ENCODE measurements around the gene DYNC1I1.

The DYNC1I1 gene

DNA sequence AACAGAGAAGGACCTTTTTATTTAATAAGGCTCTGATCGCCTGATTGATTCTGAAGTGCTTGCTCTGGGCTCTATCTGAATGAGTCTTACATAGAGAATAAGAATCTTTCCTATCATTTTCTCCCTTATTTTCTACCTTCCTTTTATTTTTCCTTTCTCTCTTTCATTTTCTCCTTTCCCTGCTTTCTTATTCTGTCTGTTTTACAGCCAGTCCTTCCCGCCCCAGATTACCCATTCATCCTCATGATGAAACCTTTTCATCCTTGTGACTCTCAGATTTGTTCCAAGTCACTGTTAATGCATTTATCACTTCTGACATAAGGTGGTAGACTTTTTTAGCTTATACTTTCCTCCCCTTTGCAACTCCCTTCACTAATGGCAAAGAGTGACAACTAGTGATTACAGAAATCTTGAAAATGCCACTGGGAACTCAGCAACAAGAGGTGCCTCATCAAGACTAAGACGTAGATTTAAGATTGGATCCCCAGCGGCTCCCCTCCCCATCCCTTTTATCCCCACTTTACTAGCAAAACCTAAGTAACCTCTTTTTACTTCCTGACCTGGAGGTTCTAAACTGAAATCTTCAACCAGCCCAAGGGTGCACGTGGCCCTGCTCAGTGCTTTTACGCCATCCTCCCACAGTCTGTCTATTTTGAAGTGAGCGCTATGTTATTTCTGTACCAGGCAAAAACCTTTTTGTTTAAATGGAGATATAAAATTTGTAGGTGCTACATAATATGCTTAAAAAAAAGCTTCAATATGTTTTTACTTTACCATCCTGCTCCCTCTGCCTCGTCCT is 179.8 kb downstream of the DYNC1I1 start:
- in situ Hi-C loops (cut with MboI; ENCODE audit: low sequenced_read_pairs), result no loop called here

DNA sequence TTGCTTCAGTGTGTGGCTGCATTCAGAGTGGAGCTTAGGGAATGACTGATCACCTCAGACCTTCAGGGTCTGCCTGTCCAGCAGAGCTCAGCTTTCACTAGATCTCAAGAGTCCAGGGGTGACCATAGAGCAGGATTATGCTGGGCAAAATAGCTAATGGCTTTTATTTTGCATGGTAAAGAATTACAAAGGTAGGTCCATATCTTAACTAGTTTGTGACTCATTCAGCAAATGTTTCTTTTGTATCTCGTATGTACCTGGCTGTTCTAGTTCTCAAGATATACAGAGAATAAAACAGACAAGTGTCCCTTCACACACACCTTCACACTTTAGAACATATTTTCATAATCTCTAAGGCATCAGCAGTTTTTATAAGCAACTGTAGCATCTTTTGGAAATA is 180.5 kb downstream of the DYNC1I1 start:
- in situ Hi-C loops (cut with MboI; ENCODE audit: low sequenced_read_pairs), result no loop called here

DNA sequence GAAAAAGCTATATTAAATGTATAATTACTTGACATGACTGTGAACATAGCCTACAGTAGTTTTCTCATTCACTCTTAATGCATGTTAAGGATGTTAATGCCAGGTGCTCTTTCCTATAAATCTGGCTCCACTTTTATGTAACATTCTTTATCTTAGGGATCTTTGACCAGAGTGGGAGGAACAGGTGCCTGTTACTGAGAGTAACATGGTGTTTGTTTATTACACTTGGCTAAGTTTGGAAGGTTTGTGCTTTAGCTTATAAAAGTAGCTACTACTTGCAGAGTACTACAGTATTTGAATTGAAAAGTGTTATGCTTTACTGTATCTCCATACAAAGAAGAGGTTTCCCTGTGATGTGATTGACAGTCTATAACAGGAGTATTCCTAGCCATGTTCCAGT is 183.4 kb downstream of the DYNC1I1 start:
- in situ Hi-C loops (cut with MboI; ENCODE audit: low sequenced_read_pairs), result no loop called here

DNA sequence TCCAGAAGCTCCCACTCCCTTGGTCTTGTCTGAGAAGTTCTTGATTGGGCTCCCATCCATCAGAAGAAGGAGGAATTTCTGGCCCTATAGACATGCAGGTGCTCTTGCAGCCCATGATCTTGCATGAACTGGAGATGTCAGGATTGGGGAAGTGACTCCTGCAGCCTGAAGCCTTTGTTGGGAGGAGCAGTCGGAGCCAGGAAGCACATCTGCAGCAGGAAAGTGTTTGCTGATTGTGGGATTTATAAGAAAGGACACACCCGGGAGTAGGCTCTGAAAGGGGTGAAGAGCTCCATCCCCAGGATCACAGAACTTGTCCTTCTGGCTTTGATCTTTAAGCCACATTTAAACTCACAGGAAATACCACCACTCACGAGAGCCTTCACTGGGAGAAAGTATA is 185.2 kb downstream of the DYNC1I1 start:
- in situ Hi-C loops (cut with MboI; ENCODE audit: low sequenced_read_pairs), result no loop called here

DNA sequence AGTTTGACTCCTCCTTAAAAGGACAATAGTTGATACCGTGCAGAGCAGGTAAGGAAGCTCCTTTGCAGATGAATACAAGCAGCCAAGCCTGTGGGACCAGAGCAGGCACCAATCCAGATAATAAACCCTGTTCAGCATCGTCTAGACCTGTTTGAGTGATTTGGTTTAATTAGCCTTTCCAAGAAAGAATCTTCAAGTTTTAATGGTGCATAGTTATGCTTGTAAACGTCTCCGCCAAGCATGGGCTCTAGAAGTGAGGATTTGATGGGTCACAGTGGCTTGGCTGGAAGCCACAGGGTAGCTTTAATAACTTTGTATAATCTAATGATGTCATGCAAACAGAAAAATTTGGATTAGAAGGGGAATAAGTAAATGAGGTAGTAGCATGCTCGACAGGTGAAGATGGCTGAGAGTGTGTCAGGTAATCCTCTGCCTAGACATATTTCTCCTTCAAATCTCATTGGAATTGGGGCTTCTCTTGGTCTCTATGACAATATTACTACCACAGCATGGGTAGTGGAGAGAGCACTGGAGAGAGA is 188.4 kb downstream of the DYNC1I1 start:
- in situ Hi-C loops (cut with MboI; ENCODE audit: low sequenced_read_pairs), result no loop called here

DNA sequence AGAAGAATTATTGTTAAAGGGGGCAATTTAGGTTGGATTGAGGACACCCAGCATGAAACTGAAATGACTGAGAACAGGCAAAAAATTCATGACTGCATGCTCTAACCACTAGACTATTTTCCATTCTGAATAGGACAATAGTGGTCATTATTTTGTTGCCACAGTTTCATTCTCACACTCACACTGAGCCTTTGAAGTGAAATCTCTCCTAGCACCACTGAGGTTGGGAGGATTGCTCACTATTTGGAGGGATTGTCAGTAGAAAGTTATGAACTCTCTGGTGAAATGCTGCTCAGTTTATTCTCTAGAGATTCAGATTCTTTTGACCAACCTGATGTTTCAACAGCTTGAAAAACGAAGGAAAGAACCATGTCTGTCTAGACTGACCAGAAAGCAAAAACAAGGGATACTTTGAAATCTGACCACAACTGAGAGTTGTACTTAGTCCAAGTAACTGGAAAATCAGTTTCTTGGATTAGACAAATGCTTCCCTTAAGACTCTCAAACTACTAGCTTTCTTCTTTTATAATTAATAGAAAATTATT is 191.2 kb downstream of the DYNC1I1 start:
- in situ Hi-C loops (cut with MboI; ENCODE audit: low sequenced_read_pairs), result no loop called here

DNA sequence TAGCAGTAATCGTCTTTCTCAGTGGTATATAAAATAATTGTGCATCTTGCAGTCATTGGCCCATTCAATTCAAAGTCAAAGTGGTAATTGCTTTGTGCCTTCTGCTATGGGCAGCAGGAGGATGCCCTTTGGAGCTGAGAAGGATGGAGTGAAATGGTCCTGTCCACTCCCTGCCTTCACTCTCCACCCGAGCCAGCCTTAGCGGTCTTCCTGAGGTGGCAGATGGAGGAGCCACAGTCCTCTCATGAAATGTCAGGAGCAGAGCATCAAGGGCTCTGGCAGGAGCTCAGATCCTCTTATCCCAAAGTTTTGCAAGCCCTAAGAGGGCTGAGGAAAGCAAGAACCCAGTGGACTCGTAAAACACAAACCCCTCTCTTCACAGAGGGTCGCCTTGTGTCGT is 199.4 kb downstream of the DYNC1I1 start:
- in situ Hi-C loops (cut with MboI; ENCODE audit: low sequenced_read_pairs), result no loop called here

DNA sequence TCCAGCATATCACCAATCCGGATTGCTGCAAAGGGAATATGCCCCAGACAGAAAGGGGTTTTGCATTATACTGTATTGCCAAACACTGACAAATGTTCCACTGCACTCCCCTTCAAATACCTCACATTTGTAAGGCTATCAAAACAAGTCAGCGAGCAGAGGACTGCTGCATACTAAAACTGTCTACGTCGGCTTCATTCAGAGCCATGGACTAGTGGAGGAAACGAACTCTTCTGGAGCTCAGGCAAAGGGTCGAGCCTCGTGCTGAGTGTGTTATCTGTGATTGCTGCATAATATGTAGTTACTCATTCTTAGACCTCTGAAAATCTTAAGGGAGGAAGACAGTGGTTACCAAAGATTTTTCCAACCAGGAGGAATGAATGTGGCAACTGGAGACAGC is 200.2 kb downstream of the DYNC1I1 start:
- in situ Hi-C loops (cut with MboI; ENCODE audit: low sequenced_read_pairs), result no loop called here

DNA sequence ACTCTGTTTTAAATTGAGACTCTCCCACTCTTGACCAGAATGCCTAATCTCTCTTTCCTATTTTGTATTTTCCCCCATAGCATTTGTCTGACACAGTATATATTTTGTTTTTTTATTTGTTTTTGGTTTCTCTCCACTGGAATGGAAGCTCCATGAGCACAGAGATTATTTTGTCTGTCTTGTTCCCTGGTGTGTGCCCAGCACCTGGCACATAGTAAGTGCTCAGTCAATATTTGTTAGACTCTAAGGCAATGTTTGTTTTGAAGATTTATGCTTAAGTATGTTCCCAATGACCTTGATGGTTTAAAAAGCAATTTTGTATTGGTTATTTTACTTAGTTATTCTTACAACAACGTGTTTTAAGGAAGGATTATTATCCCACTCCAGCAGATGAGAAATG is 201.8 kb downstream of the DYNC1I1 start:
- in situ Hi-C loops (cut with MboI; ENCODE audit: low sequenced_read_pairs), result no loop called here

DNA sequence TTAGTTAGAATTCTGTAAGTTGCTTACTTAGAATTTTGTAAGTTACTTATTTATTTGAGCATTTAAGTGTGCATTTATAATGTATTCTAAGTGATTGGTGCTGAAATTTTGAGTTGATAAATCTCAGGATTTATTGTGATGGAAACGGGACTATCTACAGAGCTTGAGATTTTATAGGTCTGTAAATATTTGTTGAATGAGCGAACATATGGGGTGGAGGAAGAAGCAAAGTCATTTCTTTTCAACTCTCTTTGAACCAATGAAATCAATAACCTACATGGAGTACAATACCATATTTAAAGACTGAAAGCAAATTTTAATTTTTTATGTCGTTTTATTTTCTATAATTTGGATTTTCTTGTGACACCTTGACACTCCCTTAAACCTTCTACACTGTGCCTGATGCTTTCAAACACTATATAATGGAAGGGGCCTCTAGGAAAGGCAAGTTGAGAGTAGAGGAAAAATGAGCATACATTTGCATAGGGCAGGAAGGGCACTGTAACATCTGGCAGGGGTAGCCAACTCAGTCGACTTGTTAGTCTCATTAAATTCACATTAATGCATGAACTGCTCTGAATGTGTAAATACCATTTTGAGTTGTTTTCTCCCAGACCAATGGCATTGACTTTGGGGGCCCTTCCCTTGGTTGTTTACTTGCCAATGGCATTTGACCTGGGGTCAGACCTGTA is 204.2 kb downstream of the DYNC1I1 start:
- in situ Hi-C loops (cut with MboI; ENCODE audit: low sequenced_read_pairs), result no loop called here

DNA sequence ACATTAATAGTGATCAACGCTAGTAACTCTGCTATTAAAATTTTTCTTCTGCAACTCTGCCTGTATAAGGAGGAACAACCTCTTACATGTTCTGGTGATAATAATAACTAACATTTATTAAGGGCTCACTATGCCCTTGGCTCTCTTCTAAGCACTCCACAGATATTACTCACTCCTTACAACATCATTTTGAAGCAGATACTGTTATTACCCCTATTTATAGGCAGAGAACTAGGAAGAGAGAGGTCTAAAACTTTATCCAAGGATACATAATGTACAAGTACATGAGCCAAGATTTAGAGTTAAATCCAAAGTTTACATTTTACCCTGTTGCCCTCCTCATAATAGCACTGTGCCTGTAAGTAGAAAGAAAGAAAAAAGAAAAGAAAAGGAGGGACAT is 205.6 kb downstream of the DYNC1I1 start:
- in situ Hi-C loops (cut with MboI; ENCODE audit: low sequenced_read_pairs), result no loop called here

DNA sequence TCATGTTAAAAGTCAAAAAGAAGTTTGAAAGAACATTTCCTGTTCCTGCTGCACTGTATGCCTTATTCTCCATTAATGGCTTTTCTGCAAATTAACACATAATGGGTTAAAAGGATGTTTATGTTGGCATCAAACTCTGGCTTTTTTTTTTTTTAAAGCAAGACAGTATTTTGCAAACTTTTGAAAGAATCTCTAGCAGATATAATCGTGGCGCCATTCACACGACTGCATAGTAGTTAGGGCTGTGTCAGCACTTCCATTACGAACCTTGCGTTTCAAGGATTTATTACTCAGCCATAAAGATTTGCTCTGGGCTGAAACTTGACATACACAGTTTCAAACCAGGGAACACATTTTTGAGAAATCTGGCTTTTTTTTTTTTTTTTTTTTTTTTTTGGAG is 207.8 kb downstream of the DYNC1I1 start:
- in situ Hi-C loops (cut with MboI; ENCODE audit: low sequenced_read_pairs), result no loop called here

DNA sequence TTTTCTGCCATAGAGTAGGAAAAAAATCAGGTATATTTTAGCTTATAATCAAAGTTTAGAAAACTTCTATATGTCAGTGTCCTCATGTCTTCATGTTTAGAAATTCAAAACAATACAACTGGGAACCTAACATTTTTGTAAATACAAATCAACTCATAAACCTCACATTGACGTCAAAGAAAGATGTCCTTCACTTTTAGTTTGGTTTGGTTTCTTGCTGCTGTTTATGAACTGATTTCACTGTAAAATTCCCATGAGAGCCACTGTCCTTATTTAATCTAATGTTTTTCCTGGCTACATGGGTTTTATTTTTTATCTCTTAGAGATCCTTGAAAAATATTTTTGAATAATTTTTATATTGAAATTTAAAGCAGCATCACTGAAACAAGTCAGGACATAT is 208.4 kb downstream of the DYNC1I1 start:
- in situ Hi-C loops (cut with MboI; ENCODE audit: low sequenced_read_pairs), result no loop called here

DNA sequence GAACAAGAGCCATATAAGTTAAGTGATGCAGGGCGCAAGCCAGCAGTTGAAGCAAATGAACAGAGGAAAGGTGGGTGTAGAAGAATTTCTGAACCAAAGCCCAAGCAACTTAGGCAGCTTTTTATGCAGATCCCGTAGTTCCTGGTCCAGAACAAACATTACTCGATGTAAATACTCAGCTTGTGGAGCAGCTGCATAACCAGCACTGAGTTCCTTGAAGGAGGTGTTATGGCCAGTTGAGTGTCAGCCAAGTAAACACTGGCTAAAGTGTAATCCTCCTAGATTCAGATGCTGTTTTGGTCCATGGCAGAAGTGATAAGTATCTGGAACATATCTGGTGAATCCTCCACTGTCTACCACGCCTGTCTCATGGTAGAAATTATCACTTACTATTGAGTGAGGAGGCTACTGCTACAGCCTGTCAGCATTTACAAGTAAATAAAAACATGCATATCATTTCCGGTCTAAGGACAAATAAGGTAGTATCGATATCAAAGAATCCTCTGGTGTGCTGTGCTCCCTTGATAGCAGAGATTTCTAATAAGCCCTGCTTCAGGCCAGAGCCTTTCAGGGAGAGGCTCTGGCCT is 213.9 kb downstream of the DYNC1I1 start:
- in situ Hi-C loops (cut with MboI; ENCODE audit: low sequenced_read_pairs), result no loop called here

DNA sequence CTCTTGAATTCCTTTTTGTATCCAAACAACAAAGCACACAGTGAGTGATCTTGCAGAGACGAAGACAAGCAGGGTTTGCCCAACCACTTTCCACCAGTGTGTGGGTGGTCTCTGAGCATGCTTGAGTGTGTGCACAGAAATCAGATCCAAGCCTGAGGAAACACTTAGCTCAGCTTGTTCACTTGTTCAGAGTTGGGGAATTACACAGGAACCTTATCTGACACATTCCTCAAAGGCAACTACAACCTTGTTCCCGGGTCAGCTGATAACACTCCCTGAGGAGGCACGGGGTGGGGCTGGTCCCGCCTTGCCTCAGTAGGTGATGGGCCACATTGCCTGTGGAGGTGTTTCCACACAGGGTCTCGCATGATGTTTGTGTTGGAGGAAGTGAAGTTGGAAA is 216.9 kb downstream of the DYNC1I1 start:
- in situ Hi-C loops (cut with MboI; ENCODE audit: low sequenced_read_pairs), result no loop called here

DNA sequence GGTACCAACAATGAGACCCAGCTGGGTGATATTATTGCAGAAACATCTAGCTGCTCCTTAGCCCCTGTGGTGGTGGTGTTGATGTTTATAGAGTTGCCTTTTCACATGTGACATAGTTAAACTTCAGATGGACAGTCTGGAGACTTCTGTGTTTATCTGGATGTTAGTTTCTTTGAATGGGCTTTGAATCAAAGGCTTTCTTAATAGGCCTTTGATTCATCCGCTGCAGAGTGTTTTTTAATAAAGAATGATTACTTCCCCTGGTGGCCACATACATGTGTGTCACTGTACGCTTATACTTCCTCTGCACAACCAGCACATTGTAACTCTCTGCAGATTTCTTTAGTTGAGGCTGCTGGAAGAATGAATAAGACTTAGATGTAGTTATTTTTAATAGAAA is 221.0 kb downstream of the DYNC1I1 start:
- in situ Hi-C loops (cut with MboI; ENCODE audit: low sequenced_read_pairs), result no loop called here

DNA sequence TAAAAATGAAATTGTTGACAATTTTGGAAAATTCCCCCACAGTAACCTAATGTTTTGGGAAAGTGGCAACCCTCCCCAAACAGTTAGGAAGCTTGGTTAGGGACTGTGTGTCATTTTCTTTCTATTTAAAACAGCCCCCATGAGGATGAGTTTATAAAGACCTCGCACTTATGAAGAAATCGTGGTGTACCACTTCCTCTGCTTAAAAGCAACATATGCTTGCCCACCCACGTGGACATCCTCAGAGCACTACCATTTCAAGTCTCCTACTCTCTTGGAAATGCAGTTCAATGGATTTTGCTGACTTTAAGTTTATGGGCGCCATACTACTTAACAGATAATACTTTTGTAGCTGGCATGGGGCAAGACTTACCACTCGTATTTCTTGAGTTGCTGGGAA is 223.8 kb downstream of the DYNC1I1 start:
- in situ Hi-C loops (cut with MboI; ENCODE audit: low sequenced_read_pairs), result no loop called here

DNA sequence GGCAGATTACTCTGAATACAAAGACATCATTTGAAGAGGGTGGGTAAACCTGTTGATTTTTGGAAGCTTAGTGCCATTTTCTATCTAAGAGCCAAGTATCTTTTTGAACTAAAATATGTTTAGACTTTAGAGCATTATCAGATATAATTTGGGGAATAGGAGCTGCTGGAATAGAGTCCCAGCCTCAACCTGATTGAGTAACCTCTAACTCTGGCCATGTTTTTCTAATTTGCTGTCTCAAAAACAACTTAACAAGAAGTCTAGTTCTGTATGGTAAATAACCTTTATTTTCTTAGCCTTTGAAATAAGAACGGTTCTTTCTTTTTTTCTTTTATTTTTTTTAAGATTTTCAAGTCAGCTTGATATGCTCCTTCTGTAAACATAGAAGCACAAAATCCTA is 224.5 kb downstream of the DYNC1I1 start:
- in situ Hi-C loops (cut with MboI; ENCODE audit: low sequenced_read_pairs), result no loop called here

DNA sequence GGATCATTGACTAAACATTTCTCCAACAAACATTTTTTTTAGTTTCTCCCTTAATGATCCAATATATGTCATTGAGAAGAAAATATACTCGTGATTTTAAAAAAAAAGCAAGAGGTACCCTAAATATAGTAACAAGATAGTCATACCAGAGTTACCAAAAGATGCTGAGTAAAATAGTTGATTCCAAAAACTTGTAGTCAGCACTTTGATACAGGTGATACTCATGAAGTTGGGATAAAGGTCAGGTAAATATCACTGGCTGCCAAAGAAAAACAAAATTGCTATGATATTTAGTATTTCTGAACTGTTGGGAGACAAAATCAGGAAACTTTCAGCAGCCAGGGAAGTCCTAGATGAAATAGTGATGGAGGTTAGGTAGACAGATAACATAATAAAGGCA is 225.3 kb downstream of the DYNC1I1 start:
- in situ Hi-C loops (cut with MboI; ENCODE audit: low sequenced_read_pairs), result no loop called here

DNA sequence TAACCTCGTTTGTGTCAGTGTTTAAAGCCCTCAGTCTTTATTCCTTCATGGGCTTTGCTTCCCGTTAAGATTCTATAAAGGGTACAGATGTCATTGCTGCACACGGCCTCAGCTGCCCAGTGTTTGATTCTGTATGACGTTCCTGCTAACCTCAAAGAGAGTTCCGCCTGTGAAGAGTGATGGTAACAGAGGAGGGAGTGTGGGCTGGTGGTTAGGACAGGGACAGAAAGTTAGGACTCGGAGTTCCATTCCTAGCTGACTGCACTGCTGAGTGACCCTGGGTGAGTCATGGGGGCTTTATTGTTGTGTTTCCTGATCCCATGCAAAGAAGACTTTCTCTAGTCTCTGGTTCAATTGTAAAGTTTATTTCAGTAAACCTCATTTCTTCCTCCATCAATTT is 227.1 kb downstream of the DYNC1I1 start:
- in situ Hi-C loops (cut with MboI; ENCODE audit: low sequenced_read_pairs), result no loop called here

DNA sequence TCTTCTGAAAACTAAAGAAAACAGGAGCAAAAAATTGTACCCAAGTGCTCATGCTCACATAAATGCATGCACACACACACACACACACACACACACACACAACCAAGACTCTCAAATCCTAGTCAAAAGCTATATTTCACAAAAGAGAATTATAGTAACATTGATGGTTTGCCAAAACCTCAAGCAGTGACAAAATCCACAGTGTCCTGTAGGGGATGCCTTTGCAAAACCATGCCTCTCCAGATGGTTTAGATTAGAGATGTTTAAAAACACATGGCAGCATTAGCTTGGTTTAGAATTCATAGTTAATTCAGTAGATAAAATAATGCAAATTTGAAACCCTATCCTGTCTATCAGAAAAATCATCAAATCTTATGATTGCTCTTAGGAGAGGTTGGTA is 232.2 kb downstream of the DYNC1I1 start:
- in situ Hi-C loops (cut with MboI; ENCODE audit: low sequenced_read_pairs), result no loop called here

DNA sequence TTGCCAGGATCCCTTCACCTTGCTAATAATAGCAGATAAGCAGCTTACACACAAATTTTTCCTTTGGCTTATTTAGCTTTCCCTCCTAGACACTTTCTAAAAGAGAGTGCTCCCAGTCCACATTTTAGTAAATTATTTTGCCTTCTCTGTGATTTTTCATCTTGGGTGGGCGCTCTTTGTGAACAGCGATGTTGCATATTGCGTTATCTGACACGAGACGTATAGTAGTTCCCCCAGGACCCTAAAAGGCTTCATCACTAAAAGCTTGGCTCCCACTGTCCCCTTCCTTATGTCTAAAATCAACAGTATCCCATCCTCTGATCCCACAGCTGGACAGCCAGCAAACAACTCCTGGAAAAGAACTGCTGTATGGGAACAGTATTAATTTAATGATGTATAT is 232.9 kb downstream of the DYNC1I1 start:
- in situ Hi-C loops (cut with MboI; ENCODE audit: low sequenced_read_pairs), result no loop called here
